WTC11 (cell line): ENCODE measurements around the gene BFAR. TPM values are rescaled to one million over a fixed set of nuclear protein-coding genes. Genes with fewer than 3 reads are reported as not detected.
"Not testable (repeated sequence)": the region's sequence is repeated elsewhere in the genome, so short reads cannot be mapped to it uniquely, and the experiment has no call there.

ENCODE experiments used
- ATAC-seq: fragments of 200-7000 bp; cut with Tn5 transposase; 2 replicates; pipeline ENCODE4 v1.10.0; 2021; ENCODE audit warnings: mild to moderate bottlenecking, moderate library complexity
- CTCF ChIA-PET: fragments of 300-600 bp; sonication (Branson Sonifier 250); formaldehyde crosslinking; loops from one replicate; lab custom pipeline; 2021; ENCODE audit warnings: antibody characterized with exemption; lab: Charles Lee
- POLR2A ChIA-PET: fragments of 350-600 bp; sonication (Branson Sonifier 250); formaldehyde crosslinking; loops from one replicate; lab custom pipeline; 2021; ENCODE audit warnings: antibody characterized with exemption; lab: Charles Lee
- DNase-seq: peaks from one replicate; pipeline ENCODE4 v3.0.0; 2021; ENCODE audit warnings: low spot score
- H3K27ac Mint-ChIP-seq: 2 replicates; pipeline ENCODE4 v1.8.0; 2021; ENCODE audit warnings: mixed read lengths
- H3K27me3 Mint-ChIP-seq: 2 replicates; pipeline ENCODE4 v1.8.0; 2021; ENCODE audit warnings: low read depth, mild to moderate bottlenecking, moderate library complexity, mixed read lengths
- H3K36me3 Mint-ChIP-seq: 2 replicates; pipeline ENCODE4 v1.8.0; 2021; ENCODE audit warnings: mixed read lengths
- H3K4me1 Mint-ChIP-seq: 2 replicates; pipeline ENCODE4 v1.8.0; 2022; ENCODE audit warnings: mixed read lengths
- H3K4me3 Mint-ChIP-seq: 2 replicates; pipeline ENCODE4 v1.8.0; 2021; ENCODE audit warnings: mild to moderate bottlenecking, moderate library complexity, mixed read lengths
- H3K9me3 Mint-ChIP-seq: 2 replicates; pipeline ENCODE4 v1.8.0; 2021; ENCODE audit warnings: mixed read lengths
- AR ChIP-seq: fragments of 250-450 bp; sonication (Bioruptor Pico); IDR thresholded peaks from 2 replicates; pipeline ENCODE4 v1.9.0; 2021; ENCODE audit warnings: mild to moderate bottlenecking
- ATF2 ChIP-seq: sonication (generic); formaldehyde crosslinking; IDR thresholded peaks from 2 replicates; pipeline ENCODE4 v1.8.1; 2022; ENCODE audit warnings: low read depth, missing genetic modification reagents, borderline replicate concordance
- CBFB ChIP-seq: sonication (generic); formaldehyde crosslinking; IDR thresholded peaks from 2 replicates; pipeline ENCODE4 v1.8.1; 2022; ENCODE audit warnings: mild to moderate bottlenecking, low read depth, missing genetic modification reagents
- GRHL2 ChIP-seq: fragments of 250-450 bp; sonication (Bioruptor Pico); IDR thresholded peaks from 2 replicates; pipeline ENCODE4 v1.8.0; 2022; ENCODE audit warnings: mild to moderate bottlenecking, moderate library complexity; ENCODE audit not compliant: insufficient replicate concordance, severe bottlenecking
- GTF2I ChIP-seq: fragments of 250-450 bp; sonication (Bioruptor Pico); conservative IDR thresholded peaks from 2 replicates; pipeline ENCODE4 v1.4.0; 2021; ENCODE audit warnings: mild to moderate bottlenecking
- JUN ChIP-seq: sonication (generic); formaldehyde crosslinking; IDR thresholded peaks from 2 replicates; pipeline ENCODE4 v1.8.0; 2023; ENCODE audit warnings: mild to moderate bottlenecking, missing genetic modification reagents
- NFE2L1 ChIP-seq: sonication (generic); formaldehyde crosslinking; IDR thresholded peaks from 2 replicates; pipeline ENCODE4 v1.8.1; 2023; ENCODE audit warnings: missing genetic modification reagents
- NR2C2 ChIP-seq: sonication (generic); formaldehyde crosslinking; IDR thresholded peaks from 2 replicates; pipeline ENCODE4 v1.8.0; 2022; ENCODE audit warnings: mild to moderate bottlenecking, missing genetic modification reagents
- OVOL2 ChIP-seq: fragments of 250-450 bp; sonication (Bioruptor Pico); IDR thresholded peaks from 2 replicates; pipeline ENCODE4 v1.9.0; 2021; ENCODE audit warnings: mild to moderate bottlenecking, borderline replicate concordance
- PREB ChIP-seq: sonication (generic); formaldehyde crosslinking; IDR thresholded peaks from 2 replicates; pipeline ENCODE4 v1.8.1; 2022; ENCODE audit warnings: mild to moderate bottlenecking, missing genetic modification reagents, moderate library complexity, borderline replicate concordance
- RELA ChIP-seq: sonication (generic); formaldehyde crosslinking; IDR thresholded peaks from 2 replicates; pipeline ENCODE4 v1.8.1; 2022; ENCODE audit warnings: missing genetic modification reagents, mild to moderate bottlenecking, borderline replicate concordance
- RORB ChIP-seq: fragments of 250-450 bp; sonication (Bioruptor Pico); IDR thresholded peaks from 2 replicates; pipeline ENCODE4 v1.9.0; 2021; ENCODE audit warnings: mild to moderate bottlenecking
- ZMAT4 ChIP-seq: fragments of 250-450 bp; sonication (Bioruptor Pico); IDR thresholded peaks from 2 replicates; pipeline ENCODE4 v1.9.0; 2021; ENCODE audit warnings: mild to moderate bottlenecking
- ZNF219 ChIP-seq: sonication (generic); formaldehyde crosslinking; IDR thresholded peaks from 2 replicates; pipeline ENCODE4 v1.8.0; 2023; ENCODE audit warnings: missing genetic modification reagents, mild to moderate bottlenecking, borderline replicate concordance
- ZNF317 ChIP-seq: sonication (generic); formaldehyde crosslinking; IDR thresholded peaks from 2 replicates; pipeline ENCODE4 v1.8.1; 2023; ENCODE audit warnings: low read depth, mild to moderate bottlenecking, moderate library complexity, missing genetic modification reagents, borderline replicate concordance
- ZNF512 ChIP-seq: sonication (generic); formaldehyde crosslinking; IDR thresholded peaks from 2 replicates; pipeline ENCODE4 v1.8.1; 2022; ENCODE audit warnings: missing genetic modification reagents, borderline replicate concordance
- total RNA-seq: library from RNA; stranded (reverse); gene quantifications from 3 replicates; pipeline ENCODE4 v1.2.3, GENCODE V29; 2021
- TF ChIP-seq, protein P1 (sequence below): sonication (generic); formaldehyde crosslinking; conservative IDR thresholded peaks from 2 replicates; pipeline ENCODE4 v1.8.1; 2023; ENCODE audit warnings: mild to moderate bottlenecking, low read depth, missing genetic modification reagents, moderate library complexity

BFAR gene
- total RNA-seq, 1 experiment from 2014 or later, result 70.3 TPM

DNA sequence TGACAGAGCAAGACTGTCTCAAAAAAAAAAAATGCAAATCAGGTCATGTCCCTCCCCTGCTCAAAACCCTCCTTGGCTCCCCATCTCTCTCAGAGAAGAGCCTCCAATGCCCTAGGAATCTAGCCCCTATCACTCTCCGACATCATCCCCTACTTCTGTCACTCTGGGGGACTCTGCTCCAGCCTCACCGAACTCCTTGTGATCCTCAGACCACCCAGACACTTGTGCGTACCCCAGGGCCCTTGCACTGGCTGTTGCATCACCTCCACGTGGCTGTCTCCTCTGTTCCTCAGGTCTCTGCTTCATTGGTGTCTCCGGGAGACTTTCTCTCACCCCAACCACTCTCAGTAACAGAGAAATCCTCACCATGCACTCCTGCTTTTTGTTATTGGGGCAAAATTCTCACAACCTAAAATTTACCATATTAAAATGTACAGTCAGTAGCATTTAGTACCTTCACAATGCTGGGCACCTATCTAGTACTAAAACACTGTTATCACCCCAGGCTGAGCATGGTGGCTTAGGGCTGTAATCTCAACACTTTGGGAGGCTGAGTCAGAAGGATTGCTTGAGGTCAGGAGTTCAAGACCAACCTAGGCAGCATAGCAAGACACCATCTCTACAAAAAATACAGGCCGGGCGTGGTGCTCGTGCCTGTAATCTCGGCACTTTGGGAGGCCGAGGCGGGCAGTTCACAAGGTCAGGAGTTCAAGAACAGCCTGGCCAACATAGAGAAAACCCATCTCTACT is 46.2 kb downstream of the BFAR start:
- H3K27ac Mint-ChIP-seq, result no peak overlapping the region
- ATAC-seq (no peak), DNase-seq (no peak)
- ChIA-PET POLR2A (no interaction called here), CTCF (no interaction called here)
- no peak for TF ChIP-seq RELA (CRISPR knock-in tag)
- TF ChIP-seq GTF2I (CRISPR knock-in tag), result no peak
- TF ChIP-seq ATF2 (CRISPR knock-in tag), result no peak
- no peak for TF ChIP-seq ZMAT4 (CRISPR knock-in tag)
- TF ChIP-seq AR (CRISPR knock-in tag), result no peak
- TF ChIP-seq NR2C2, result no peak
- no peak for TF ChIP-seq ZNF219
- no peak for TF ChIP-seq PREB (CRISPR knock-in tag)
- TF ChIP-seq GRHL2 (CRISPR knock-in tag), result no peak
- no peak for TF ChIP-seq NFE2L1 (CRISPR knock-in tag)
- no peak for TF ChIP-seq CBFB (CRISPR knock-in tag)
- no peaks in the 10 kb centered on the region for H3K36me3 Mint-ChIP-seq
- H3K4me3 Mint-ChIP-seq, result no peak overlapping the region
- H3K9me3 Mint-ChIP-seq, result peaks cover 9% of the 10 kb centered on the region; the same call in 1 of the 2 replicates
- H3K27me3 Mint-ChIP-seq, result no peaks in the 10 kb centered on the region
- H3K4me1 Mint-ChIP-seq, result no peaks in the 10 kb centered on the region

- H3K4me3 Mint-ChIP-seq, H3K27ac Mint-ChIP-seq, H3K4me1 Mint-ChIP-seq, CTCF ChIA-PET, H3K27me3 Mint-ChIP-seq, H3K36me3 Mint-ChIP-seq, H3K9me3 Mint-ChIP-seq, ATAC-seq, DNase-seq, POLR2A ChIA-PET: not testable (repeated sequence)
Observed at GRCh38 chr16:14680396-14680795, 47.6 kb downstream of the BFAR start.

GRCh38 chr16:14681115-14681514 is 48.4 kb downstream of the BFAR start:
- Mint-ChIP-seq H3K4me1 (no peaks in the 10 kb centered on the region), H3K9me3 (peaks cover 9% of the 10 kb centered on the region; the same call in 1 of the 2 replicates), H3K4me3 (no peak overlapping the region), H3K36me3 (no peaks in the 10 kb centered on the region), H3K27me3 (no peaks in the 10 kb centered on the region), H3K27ac (no peak overlapping the region)
- ATAC-seq (no peak), DNase-seq (no peak)
- TF ChIP-seq RORB (no peak), OVOL2 (CRISPR knock-in tag) (no peak), CBFB (CRISPR knock-in tag) (no peak)
- POLR2A ChIA-PET, result no interaction called here
- CTCF ChIA-PET, result no interaction called here

DNA sequence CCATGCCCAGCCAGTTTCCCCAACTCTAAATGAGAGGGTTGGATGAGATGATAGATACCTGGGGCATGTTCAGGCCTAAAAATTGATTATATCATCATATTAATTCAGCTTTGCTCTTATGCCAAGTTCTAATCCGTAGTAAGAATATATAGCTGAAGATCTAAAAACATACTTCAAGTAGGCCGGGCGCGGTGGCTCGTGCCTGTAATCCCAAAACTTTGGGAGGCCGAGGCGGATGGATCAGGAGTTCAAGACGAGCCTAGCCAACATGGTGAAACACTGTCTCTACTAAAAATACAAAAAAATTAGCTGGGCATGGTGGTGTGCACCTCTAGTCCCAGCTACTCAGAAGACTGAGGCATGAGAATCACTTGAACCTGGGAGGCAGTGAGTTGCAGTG is 49.4 kb downstream of the BFAR start:
- ChIA-PET POLR2A (no interaction called here), CTCF (no interaction called here)
- Mint-ChIP-seq H3K27ac (no peak overlapping the region), H3K4me3 (no peak overlapping the region), H3K9me3 (peaks cover 9% of the 10 kb centered on the region; the same call in 1 of the 2 replicates), H3K36me3 (no peaks in the 10 kb centered on the region), H3K27me3 (no peaks in the 10 kb centered on the region), H3K4me1 (no peaks in the 10 kb centered on the region)
- DNase-seq (no peak), ATAC-seq (no peak)
- TF ChIP-seq ZNF317 (no peak), JUN (CRISPR knock-in tag) (no peak), ZNF512 (CRISPR knock-in tag) (no peak)
- TF ChIP-seq, protein P1, sequence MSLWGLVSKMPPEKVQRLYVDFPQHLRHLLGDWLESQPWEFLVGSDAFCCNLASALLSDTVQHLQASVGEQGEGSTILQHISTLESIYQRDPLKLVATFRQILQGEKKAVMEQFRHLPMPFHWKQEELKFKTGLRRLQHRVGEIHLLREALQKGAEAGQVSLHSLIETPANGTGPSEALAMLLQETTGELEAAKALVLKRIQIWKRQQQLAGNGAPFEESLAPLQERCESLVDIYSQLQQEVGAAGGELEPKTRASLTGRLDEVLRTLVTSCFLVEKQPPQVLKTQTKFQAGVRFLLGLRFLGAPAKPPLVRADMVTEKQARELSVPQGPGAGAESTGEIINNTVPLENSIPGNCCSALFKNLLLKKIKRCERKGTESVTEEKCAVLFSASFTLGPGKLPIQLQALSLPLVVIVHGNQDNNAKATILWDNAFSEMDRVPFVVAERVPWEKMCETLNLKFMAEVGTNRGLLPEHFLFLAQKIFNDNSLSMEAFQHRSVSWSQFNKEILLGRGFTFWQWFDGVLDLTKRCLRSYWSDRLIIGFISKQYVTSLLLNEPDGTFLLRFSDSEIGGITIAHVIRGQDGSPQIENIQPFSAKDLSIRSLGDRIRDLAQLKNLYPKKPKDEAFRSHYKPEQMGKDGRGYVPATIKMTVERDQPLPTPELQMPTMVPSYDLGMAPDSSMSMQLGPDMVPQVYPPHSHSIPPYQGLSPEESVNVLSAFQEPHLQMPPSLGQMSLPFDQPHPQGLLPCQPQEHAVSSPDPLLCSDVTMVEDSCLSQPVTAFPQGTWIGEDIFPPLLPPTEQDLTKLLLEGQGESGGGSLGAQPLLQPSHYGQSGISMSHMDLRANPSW (CRISPR knock-in tag), result no peak
